ENCODE results near the gene PCIF1.
"Not testable (repeated sequence)": the region's sequence is repeated elsewhere in the genome, so short reads cannot be mapped to it uniquely, and the experiment has no call there.

The PCIF1 gene

DNA sequence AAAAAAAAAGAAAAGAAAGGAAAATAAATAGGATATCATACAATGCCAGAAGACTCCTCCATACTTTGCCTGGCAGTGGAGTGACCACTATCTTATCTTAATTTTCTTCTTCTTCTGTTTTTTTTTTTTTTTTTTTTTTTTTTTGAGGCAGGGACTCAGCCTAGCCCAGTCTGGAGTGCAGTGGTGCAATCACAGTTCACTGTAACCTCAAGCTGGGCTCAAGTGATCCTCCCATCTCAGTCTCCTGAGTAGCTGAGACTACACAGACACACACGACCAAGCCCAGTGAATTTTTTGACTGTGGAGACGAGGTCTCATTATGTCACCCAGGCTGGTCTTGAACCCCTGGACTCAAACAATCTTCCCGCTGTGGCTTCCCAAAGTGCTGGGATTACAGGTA is 57.1 kb downstream of the PCIF1 start:
- DNase-seq (ENCODE audit: low read depth in 2 of 2, low spot score in 1 of 2), result no peak

- no peak for DNase-seq (ENCODE audit: low read depth in 2 of 2, low spot score in 1 of 2)
These were observed 58.9 kb downstream of the PCIF1 start for GRCh38 chr20:45993197-45993951.

- DNase-seq (ENCODE audit: low read depth in 2 of 2, low spot score in 1 of 2), result no peak
These were observed 60.4 kb downstream of the PCIF1 start for GRCh38 chr20:45994761-45995493.

GRCh38 chr20:45995495-45996097 is 61.1 kb downstream of the PCIF1 start:
- DNase-seq (ENCODE audit: low read depth in 2 of 2, low spot score in 1 of 2), result not testable (repeated sequence)

- DNase-seq (ENCODE audit: low read depth in 2 of 2, low spot score in 1 of 2), result no peak
These were observed 62.7 kb downstream of the PCIF1 start for GRCh38 chr20:45997187-45997586.

Data from stimulated activated CD8-positive, alpha-beta memory T cell treated with anti-CD3 and anti-CD28 coated beads, Interleukin-4, amount 100 ng/mL, for 1 hour (primary cell).